Brain microvascular endothelial cell (primary cell): Measurements from ENCODE around the gene CSMD2.

Experiments
- DNase-seq: peaks from one replicate; pipeline ENCODE4 v3.0.0-alpha.2; 2020
- H3K27ac ChIP-seq: fragments of 250-450 bp; sonication (Bioruptor Pico); 2 replicates; pipeline ENCODE4 v1.5.1; 2020; ENCODE audit warnings: mild to moderate bottlenecking, moderate library complexity
- H3K27me3 ChIP-seq: fragments of 250-450 bp; sonication (Bioruptor Pico); replicated peaks from 2 replicates; pipeline ENCODE4 v1.5.1; 2020; ENCODE audit warnings: mild to moderate bottlenecking
- H3K36me3 ChIP-seq: fragments of 250-450 bp; sonication (Bioruptor Pico); replicated peaks from 2 replicates; pipeline ENCODE4 v1.5.1; 2020; ENCODE audit warnings: mild to moderate bottlenecking
- H3K4me3 ChIP-seq: 2 replicates; pipeline ENCODE4 v1.5.1; 2011; ENCODE audit warnings: low read depth, mild to moderate bottlenecking, control low read depth, low read length, moderate library complexity
- in situ Hi-C: cut with HindIII; loops from 2 replicates; pipeline ENCODE4 v1.10.0; 2017; ENCODE audit warnings: low sequenced_read_pairs, low pct_ligation_motif_present
- TF ChIP-seq, protein P1 (sequence below): IDR thresholded peaks from 2 replicates; pipeline ENCODE4 v1.5.1; 2011; ENCODE audit warnings: low read depth, mild to moderate bottlenecking, moderate library complexity, low read length, control low read depth, inconsistent platforms; ENCODE audit errors: missing control alignments

CSMD2 gene

DNA sequence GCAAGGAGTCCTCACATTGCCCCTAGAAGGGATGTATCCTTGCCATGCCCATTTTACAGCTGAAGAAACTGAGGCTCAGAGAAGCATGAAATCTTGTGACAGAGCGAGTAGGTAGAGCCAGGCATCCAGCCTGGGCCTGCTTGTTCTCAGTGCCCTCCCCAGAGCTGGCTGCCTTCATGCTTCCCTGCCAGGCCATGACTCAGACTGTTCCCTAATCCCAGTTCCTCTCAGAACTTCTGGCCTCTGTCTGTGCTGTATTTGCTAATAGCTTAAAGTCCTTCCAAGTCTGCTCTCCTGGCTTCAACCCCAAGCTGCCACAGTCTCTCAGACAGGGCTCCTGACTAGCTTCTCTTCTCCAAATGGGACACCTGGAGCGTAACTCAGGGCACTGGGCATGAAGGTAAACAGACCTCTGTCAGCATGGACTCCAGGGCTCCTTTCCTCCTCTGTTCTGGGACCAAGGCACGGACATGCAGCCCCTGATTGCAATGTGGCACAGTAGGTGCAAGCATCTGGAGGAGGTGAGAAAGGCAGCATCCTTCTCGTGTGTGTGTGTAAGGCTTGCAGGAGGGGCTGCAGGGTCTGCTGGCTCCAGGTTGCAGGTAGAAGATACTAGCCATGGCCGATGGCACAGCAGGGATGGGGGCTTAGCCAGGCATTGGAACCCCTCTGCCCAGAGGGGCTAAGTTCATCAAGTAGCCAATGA is 178.5 kb downstream of the CSMD2 start:
- Histone ChIP-seq H3K27ac (no peak overlapping the region), H3K36me3 (no peaks in the 10 kb centered on the region), H3K27me3 (no peaks in the 10 kb centered on the region), H3K4me3 (no peak overlapping the region)
- in situ Hi-C loops: no loop called here
- TF ChIP-seq, protein P1, sequence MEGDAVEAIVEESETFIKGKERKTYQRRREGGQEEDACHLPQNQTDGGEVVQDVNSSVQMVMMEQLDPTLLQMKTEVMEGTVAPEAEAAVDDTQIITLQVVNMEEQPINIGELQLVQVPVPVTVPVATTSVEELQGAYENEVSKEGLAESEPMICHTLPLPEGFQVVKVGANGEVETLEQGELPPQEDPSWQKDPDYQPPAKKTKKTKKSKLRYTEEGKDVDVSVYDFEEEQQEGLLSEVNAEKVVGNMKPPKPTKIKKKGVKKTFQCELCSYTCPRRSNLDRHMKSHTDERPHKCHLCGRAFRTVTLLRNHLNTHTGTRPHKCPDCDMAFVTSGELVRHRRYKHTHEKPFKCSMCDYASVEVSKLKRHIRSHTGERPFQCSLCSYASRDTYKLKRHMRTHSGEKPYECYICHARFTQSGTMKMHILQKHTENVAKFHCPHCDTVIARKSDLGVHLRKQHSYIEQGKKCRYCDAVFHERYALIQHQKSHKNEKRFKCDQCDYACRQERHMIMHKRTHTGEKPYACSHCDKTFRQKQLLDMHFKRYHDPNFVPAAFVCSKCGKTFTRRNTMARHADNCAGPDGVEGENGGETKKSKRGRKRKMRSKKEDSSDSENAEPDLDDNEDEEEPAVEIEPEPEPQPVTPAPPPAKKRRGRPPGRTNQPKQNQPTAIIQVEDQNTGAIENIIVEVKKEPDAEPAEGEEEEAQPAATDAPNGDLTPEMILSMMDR: no peak
- no peak for DNase-seq

DNA sequence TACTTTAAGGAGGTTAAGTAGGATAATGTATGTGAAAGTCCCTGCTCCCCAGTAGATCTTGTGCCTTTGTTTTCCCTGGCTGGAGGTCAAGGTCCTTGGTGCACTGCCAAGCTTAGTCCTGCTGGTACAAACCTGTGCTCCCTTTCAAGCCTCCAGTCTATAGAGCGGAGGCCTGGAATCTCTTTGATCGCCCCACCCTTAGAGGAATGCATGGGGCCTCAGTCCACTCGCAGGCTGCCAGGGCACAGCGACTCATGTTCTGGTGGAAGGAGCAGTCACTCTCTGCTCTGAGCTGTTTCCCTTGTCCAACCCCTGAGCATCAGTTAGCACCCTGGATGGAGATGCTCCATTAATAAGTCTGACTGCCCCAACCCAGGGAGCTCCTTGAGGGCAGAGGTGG is 179.4 kb downstream of the CSMD2 start:
- TF ChIP-seq, protein P1: no peak
- H3K36me3 ChIP-seq: no peaks in the 10 kb centered on the region
- DNase-seq: no peak
- H3K27me3 ChIP-seq: no peaks in the 10 kb centered on the region
- no peak overlapping the region for H3K27ac ChIP-seq
- no peak overlapping the region for H3K4me3 ChIP-seq
- in situ Hi-C loops: no loop called here

DNA sequence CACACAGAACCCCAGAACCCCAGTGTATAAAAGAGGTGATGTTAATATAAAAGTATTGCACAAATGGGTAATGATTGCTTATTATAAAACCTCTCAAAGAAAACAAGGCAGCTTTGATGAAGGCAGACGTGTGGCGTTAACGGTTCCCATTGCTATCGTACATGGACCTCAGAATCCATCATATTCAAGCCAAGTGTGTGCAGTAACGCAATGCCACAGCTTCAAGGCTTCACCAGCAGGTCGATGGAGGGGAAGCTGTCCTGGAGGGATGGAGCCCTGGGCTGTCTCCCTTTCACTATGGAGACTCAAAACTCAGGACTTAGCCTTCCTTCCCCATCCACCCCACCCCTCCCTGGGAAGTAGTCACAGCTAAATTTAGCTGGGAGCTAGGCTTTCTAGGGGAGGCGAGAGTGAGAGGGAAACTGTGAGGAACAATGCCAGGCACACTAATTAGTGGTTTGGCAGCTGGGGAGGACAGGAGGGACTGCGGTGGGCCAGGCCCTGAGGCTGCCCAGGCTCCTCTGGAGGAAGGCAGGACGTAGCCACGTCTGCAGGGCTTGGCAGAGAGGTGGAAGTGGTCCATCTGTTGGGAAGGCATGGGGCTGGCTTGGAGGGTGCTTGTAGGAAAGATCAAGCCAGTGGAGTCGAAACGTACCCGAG is 180.0 kb downstream of the CSMD2 start:
- DNase-seq: no peak
- TF ChIP-seq, protein P1: no peak
- Histone ChIP-seq H3K36me3 (no peaks in the 10 kb centered on the region), H3K4me3 (no peak overlapping the region), H3K27ac (no peak overlapping the region), H3K27me3 (no peaks in the 10 kb centered on the region)
- in situ Hi-C loops: no loop called here

DNA sequence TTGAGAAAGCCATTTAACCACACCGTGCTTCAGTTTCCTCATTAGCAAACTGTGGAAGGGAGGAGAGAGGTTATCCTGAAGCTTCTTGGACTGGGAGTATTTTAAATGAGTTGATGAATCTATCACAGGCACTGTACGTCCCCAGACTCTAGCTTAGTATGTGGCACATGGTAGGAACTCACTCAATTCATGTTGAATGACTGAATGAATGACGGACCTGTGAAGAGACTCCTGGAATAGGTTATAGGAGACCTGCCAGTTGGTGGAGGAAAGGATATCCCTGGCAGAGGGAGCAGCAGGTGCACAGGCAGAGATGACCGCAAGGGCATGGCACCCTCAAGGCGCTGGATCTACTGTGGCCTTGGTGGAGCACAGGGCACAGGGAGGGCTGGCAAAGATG is 182.6 kb downstream of the CSMD2 start:
- no peak for DNase-seq
- Histone ChIP-seq H3K4me3 (no peak overlapping the region), H3K36me3 (no peaks in the 10 kb centered on the region), H3K27ac (no peak overlapping the region), H3K27me3 (no peaks in the 10 kb centered on the region)
- TF ChIP-seq, protein P1: no peak
- in situ Hi-C loops: no loop called here

DNA sequence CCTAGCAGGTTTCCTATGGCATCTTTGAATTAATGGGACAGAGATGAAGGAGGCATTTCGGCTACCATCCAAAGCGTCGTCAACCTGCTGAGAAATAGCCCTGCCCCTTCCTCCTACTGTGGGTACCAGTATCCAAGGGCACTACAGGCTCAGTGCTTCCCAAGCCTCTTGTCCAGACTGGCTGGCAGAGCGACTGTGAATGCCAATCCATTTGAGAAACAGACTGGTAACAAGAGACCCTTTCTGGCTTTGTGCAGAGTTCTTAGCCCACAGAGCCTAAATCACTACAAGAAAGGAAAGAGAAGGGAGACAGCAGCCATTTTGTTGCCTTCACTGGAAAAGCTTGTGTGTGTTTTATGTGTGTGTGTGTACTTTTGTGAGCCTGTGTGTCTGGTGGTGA is 185.7 kb downstream of the CSMD2 start:
- Histone ChIP-seq H3K4me3 (no peak overlapping the region), H3K36me3 (no peaks in the 10 kb centered on the region), H3K27me3 (no peaks in the 10 kb centered on the region), H3K27ac (no peak overlapping the region)
- DNase-seq: no peak
- in situ Hi-C loops: no loop called here
- TF ChIP-seq, protein P1: no peak
